Nephron progenitor cell (in vitro differentiated cells): Measurements from ENCODE around the gene SLC30A10.
"Not testable (repeated sequence)": the region's sequence is repeated elsewhere in the genome, so short reads cannot be mapped to it uniquely, and the experiment has no call there.

Experiments
- DNase-seq: peaks from one replicate; pipeline ENCODE4 v3.0.0; 2021
- H3K27ac Mint-ChIP-seq: 2 replicates; pipeline ENCODE4 v1.8.0; 2021; ENCODE audit warnings: mild to moderate bottlenecking, moderate library complexity, mixed read lengths
- H3K27me3 Mint-ChIP-seq: 2 replicates; pipeline ENCODE4 v1.8.0; 2021; ENCODE audit warnings: mild to moderate bottlenecking, low read depth, mixed read lengths; ENCODE audit not compliant: poor library complexity
- H3K36me3 Mint-ChIP-seq: 2 replicates; pipeline ENCODE4 v1.8.0; 2021; ENCODE audit warnings: low read depth, mixed read lengths
- H3K4me1 Mint-ChIP-seq: 2 replicates; pipeline ENCODE4 v1.8.0; 2021; ENCODE audit warnings: mixed read lengths
- H3K4me3 Mint-ChIP-seq: 2 replicates; pipeline ENCODE4 v1.8.0; 2021; ENCODE audit warnings: mild to moderate bottlenecking, moderate library complexity, mixed read lengths
- H3K9me3 Mint-ChIP-seq: 2 replicates; pipeline ENCODE4 v1.8.0; 2021; ENCODE audit warnings: mild to moderate bottlenecking, moderate library complexity, mixed read lengths
- CTCF ChIP-seq: fragments of 200-600 bp; sonication (generic); IDR thresholded peaks from 2 replicates; pipeline ENCODE4 v1.5.0; 2021; ENCODE audit warnings: antibody characterized with exemption

The SLC30A10 gene

GRCh38 chr1:219903353-219903871 is 24.9 kb downstream of the SLC30A10 start:
- DNase-seq = no peak
- Mint-ChIP-seq H3K27me3 (peaks cover 10% of the 10 kb centered on the region), H3K9me3 (no peaks in the 10 kb centered on the region), H3K4me1 (no peaks in the 10 kb centered on the region), H3K4me3 (no peak overlapping the region), H3K36me3 (no peaks in the 10 kb centered on the region), H3K27ac (no peak overlapping the region)
- TF ChIP-seq CTCF = no peak

GRCh38 chr1:219902951-219903350 is 25.4 kb downstream of the SLC30A10 start:
- H3K27me3 Mint-ChIP-seq = peaks cover 8% of the 10 kb centered on the region
- no peak for DNase-seq
- TF ChIP-seq CTCF = no peak
- no peaks in the 10 kb centered on the region for H3K9me3 Mint-ChIP-seq
- H3K36me3 Mint-ChIP-seq = no peaks in the 10 kb centered on the region
- no peak overlapping the region for H3K27ac Mint-ChIP-seq
- H3K4me3 Mint-ChIP-seq = no peak overlapping the region
- no peaks in the 10 kb centered on the region for H3K4me1 Mint-ChIP-seq

- peaks cover 6% of the 10 kb centered on the region for H3K27me3 Mint-ChIP-seq
- H3K4me1 Mint-ChIP-seq = no peaks in the 10 kb centered on the region
- no peak for TF ChIP-seq CTCF
- H3K27ac Mint-ChIP-seq = no peak overlapping the region
- no peaks in the 10 kb centered on the region for H3K9me3 Mint-ChIP-seq
- no peak for DNase-seq
- H3K4me3 Mint-ChIP-seq = no peak overlapping the region
- H3K36me3 Mint-ChIP-seq = no peaks in the 10 kb centered on the region
Observed at GRCh38 chr1:219900882-219901281, 27.5 kb downstream of the SLC30A10 start.

GRCh38 chr1:219900201-219900600 is 28.2 kb downstream of the SLC30A10 start:
- Mint-ChIP-seq H3K27me3 (peaks cover 10% of the 10 kb centered on the region), H3K4me1 (no peaks in the 10 kb centered on the region), H3K36me3 (no peaks in the 10 kb centered on the region), H3K27ac (no peak overlapping the region), H3K4me3 (no peak overlapping the region), H3K9me3 (peaks cover 4% of the 10 kb centered on the region)
- DNase-seq = no peak
- no peak for TF ChIP-seq CTCF

- H3K27ac Mint-ChIP-seq = no peak overlapping the region
- peaks cover 10% of the 10 kb centered on the region for H3K27me3 Mint-ChIP-seq
- H3K4me1 Mint-ChIP-seq = no peaks in the 10 kb centered on the region
- H3K9me3 Mint-ChIP-seq = peaks cover 4% of the 10 kb centered on the region
- TF ChIP-seq CTCF = no peak
- no peak for DNase-seq
- no peaks in the 10 kb centered on the region for H3K36me3 Mint-ChIP-seq
- H3K4me3 Mint-ChIP-seq = no peak overlapping the region
Observed at GRCh38 chr1:219898375-219898774, 30.0 kb downstream of the SLC30A10 start.

- peaks cover 4% of the 10 kb centered on the region for H3K9me3 Mint-ChIP-seq
- no peaks in the 10 kb centered on the region for H3K36me3 Mint-ChIP-seq
- H3K4me1 Mint-ChIP-seq = no peaks in the 10 kb centered on the region
- peaks cover 10% of the 10 kb centered on the region for H3K27me3 Mint-ChIP-seq
- no peak overlapping the region for H3K27ac Mint-ChIP-seq
- no peak for TF ChIP-seq CTCF
- no peak for DNase-seq
- no peak overlapping the region for H3K4me3 Mint-ChIP-seq
Observed at GRCh38 chr1:219897914-219898313, 30.4 kb downstream of the SLC30A10 start.

DNA sequence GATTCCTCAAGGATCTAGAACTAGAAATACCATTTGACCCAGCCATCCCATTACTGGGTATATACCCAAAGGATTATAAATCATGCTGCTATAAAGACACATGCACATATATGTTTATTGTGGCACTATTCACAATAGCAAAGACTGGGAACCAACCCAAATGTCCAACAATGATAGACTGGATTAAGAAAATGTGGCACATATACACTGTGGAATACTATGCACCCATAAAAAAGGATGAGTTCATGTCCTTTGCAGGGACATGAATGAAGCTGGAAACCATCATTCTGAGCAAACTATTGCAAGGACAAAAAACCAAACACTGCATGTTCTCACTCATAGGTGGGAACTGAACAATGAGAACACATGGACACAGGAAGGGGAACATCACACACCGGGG is 36.1 kb downstream of the SLC30A10 start:
- H3K27ac Mint-ChIP-seq, H3K36me3 Mint-ChIP-seq, H3K27me3 Mint-ChIP-seq, H3K4me3 Mint-ChIP-seq, H3K4me1 Mint-ChIP-seq, DNase-seq: not testable (repeated sequence)
- H3K9me3 Mint-ChIP-seq = peaks cover 32% of the 10 kb centered on the region

- H3K27ac Mint-ChIP-seq, H3K4me1 Mint-ChIP-seq, H3K36me3 Mint-ChIP-seq, DNase-seq, H3K27me3 Mint-ChIP-seq, H3K4me3 Mint-ChIP-seq: not testable (repeated sequence)
- H3K9me3 Mint-ChIP-seq = peaks cover 37% of the 10 kb centered on the region
Observed at GRCh38 chr1:219891846-219892245, 36.5 kb downstream of the SLC30A10 start.

- H3K9me3 Mint-ChIP-seq = peaks cover 37% of the 10 kb centered on the region
- not testable (repeated sequence) for H3K4me3 Mint-ChIP-seq, H3K27ac Mint-ChIP-seq, DNase-seq, H3K4me1 Mint-ChIP-seq, H3K27me3 Mint-ChIP-seq, H3K36me3 Mint-ChIP-seq
Observed at GRCh38 chr1:219888667-219889066, 39.7 kb downstream of the SLC30A10 start.
